Liver (tissue), 9 donors: ENCODE data around the gene CHRNA7. TPM values are rescaled to one million over a fixed set of nuclear protein-coding genes. Genes with fewer than 3 reads are reported as not detected.

Source experiments
- DNase-seq: peaks from one replicate; pipeline ENCODE4 v3.0.0-alpha.2; 2017; ENCODE audit warnings: low spot score
- H3K27ac ChIP-seq, 2 donors: one replicate each; pipeline ENCODE4 v1.7.0; 2013; ENCODE audit warnings: inconsistent platforms in 2 of 2, low read length in 2 of 2, control low read depth in 1 of 2, low read depth in 1 of 2, mild to moderate bottlenecking in 1 of 2
- H3K27me3 ChIP-seq, 4 donors: one replicate each; pipeline versions ENCODE4 v1.6.1 to v1.7.0; 2013; ENCODE audit warnings: low read length in 3 of 4, inconsistent platforms in 1 of 4, mild to moderate bottlenecking in 1 of 4, moderate library complexity in 1 of 4; ENCODE audit not compliant: control insufficient read depth in 4 of 4, insufficient read depth in 4 of 4
- H3K36me3 ChIP-seq, 4 donors: one replicate each; pipeline versions ENCODE4 v1.6.1 to v1.7.0; 2013; ENCODE audit warnings: low read length in 3 of 4, mild to moderate bottlenecking in 3 of 4, low read depth in 1 of 4, moderate library complexity in 1 of 4; ENCODE audit not compliant: control insufficient read depth in 4 of 4, insufficient read depth in 3 of 4
- H3K4me1 ChIP-seq, 4 donors: one replicate each; pipeline versions ENCODE4 v1.6.1 to v1.7.0; 2013; ENCODE audit warnings: low read length in 3 of 4, mild to moderate bottlenecking in 3 of 4, moderate library complexity in 1 of 4; ENCODE audit not compliant: control insufficient read depth in 4 of 4, insufficient read depth in 4 of 4
- H3K4me3 ChIP-seq, 3 donors: one replicate each; pipeline versions ENCODE4 v1.6.1 to v1.7.0; 2013; ENCODE audit warnings: low read length in 3 of 3, control low read depth in 1 of 3, low read depth in 1 of 3, mild to moderate bottlenecking in 1 of 3
- H3K9ac ChIP-seq, 2 donors: one replicate each; pipeline ENCODE4 v1.7.0; 2013; ENCODE audit warnings: low read length in 2 of 2, mild to moderate bottlenecking in 2 of 2, moderate library complexity in 2 of 2, control low read depth in 1 of 2, low read depth in 1 of 2
- H3K9me3 ChIP-seq, 4 donors: one replicate each; pipeline versions ENCODE4 v1.6.1 to v1.7.0; 2013; ENCODE audit warnings: low read length in 3 of 4; ENCODE audit not compliant: control insufficient read depth in 4 of 4
- ATF3 ChIP-seq: IDR thresholded peaks from 2 replicates; pipeline ENCODE4 v1.6.1; 2016; ENCODE audit warnings: antibody characterized with exemption
- CTCF ChIP-seq: fragments of 150-350 bp; IDR thresholded peaks from 2 replicates; pipeline ENCODE4 v1.5.1; 2017; ENCODE audit warnings: improper control_type of control experiment, low read depth, low read length; ENCODE audit not compliant: missing input control
- EGR1 ChIP-seq, 2 donors: IDR thresholded peaks; 2 replicates each; pipeline ENCODE4 v1.6.1; 2016 to 2018; ENCODE audit warnings: antibody characterized with exemption in 2 of 2, low read depth in 2 of 2
- FOXA1 ChIP-seq: IDR thresholded peaks from 2 replicates; pipeline ENCODE4 v1.6.1; 2016; ENCODE audit warnings: antibody characterized with exemption
- FOXA2 ChIP-seq: IDR thresholded peaks from 2 replicates; pipeline ENCODE4 v1.6.1; 2016; ENCODE audit warnings: antibody characterized with exemption
- HNF4A ChIP-seq, 2 donors: conservative IDR thresholded peaks; 2 replicates each; pipeline ENCODE4 v1.6.1; 2016; ENCODE audit warnings: antibody characterized with exemption in 2 of 2, mild to moderate bottlenecking in 2 of 2
- JUND ChIP-seq, 2 donors: IDR thresholded peaks; 2 replicates each; pipeline ENCODE4 v1.6.1; 2016; ENCODE audit warnings: antibody characterized with exemption in 2 of 2
- NR2F2 ChIP-seq: IDR thresholded peaks from 2 replicates; pipeline ENCODE4 v1.6.1; 2016; ENCODE audit warnings: antibody characterized with exemption
- RAD21 ChIP-seq, 2 donors: IDR thresholded peaks; 2 replicates each; pipeline ENCODE4 v1.6.1; 2016; ENCODE audit warnings: antibody characterized with exemption in 2 of 2, mild to moderate bottlenecking in 2 of 2
- RXRA ChIP-seq, 2 donors: IDR thresholded peaks; 2 replicates each; pipeline ENCODE4 v1.6.1; 2017 to 2018; ENCODE audit warnings: antibody characterized with exemption in 2 of 2, mild to moderate bottlenecking in 1 of 2
- SP1 ChIP-seq: IDR thresholded peaks from 2 replicates; pipeline ENCODE4 v1.6.1; 2018; ENCODE audit warnings: antibody characterized with exemption, mild to moderate bottlenecking
- YY1 ChIP-seq: IDR thresholded peaks from 2 replicates; pipeline ENCODE4 v1.6.1; 2016; ENCODE audit warnings: antibody characterized with exemption, mild to moderate bottlenecking
- WGBS: extraction: QIAGEN DNeasy Blood & Tissue Kit; methylation state at CpG from one replicate; pipeline ENCODE4 v1.1.7; 2013; 5-methylcytosine and 5-hydroxymethylcytosine counted together
- polyA plus RNA-seq, 2 donors: library from polyadenylated mRNA; stranded (reverse) in 1 of 2; unstranded in 1 of 2; fragments of 200-250 nt in 1 of 2; fragments of >200 nt in 1 of 2; fragmentation: Nextera tagmentation in 1 of 2; extraction: Ambion mirVana in 1 of 2; gene quantifications; one replicate each; pipeline versions ENCODE4 v1.2.1 to v1.2.3, GENCODE V29; 2013 to 2015
- total RNA-seq, 2 donors: library from RNA; depleted of rRNA; stranded (reverse); fragments of >200 nt; gene quantifications; one replicate each; pipeline ENCODE4 v1.2.3, GENCODE V29; 2014
- TF ChIP-seq, protein P1 (sequence below): IDR thresholded peaks from 2 replicates; pipeline ENCODE4 v1.6.1; 2016; ENCODE audit warnings: antibody characterized with exemption, mild to moderate bottlenecking
- TF ChIP-seq, protein P2 (sequence below): IDR thresholded peaks from 2 replicates; pipeline ENCODE4 v1.6.1; 2016; ENCODE audit warnings: antibody characterized with exemption
- TF ChIP-seq, protein P3 (sequence below): IDR thresholded peaks from 2 replicates; pipeline ENCODE4 v1.6.1; 2016; ENCODE audit warnings: antibody characterized with exemption
- donor health status: healthy.
- donor health status: healthy.
- donor health status: healthy.
- donor health status: healthy.
- donor health status: healthy.

Gene CHRNA7
- total and polyA plus RNA-seq, 4 donors: 0.06 to 0.21 (median 0.08) TPM; not detected in 1

DNA sequence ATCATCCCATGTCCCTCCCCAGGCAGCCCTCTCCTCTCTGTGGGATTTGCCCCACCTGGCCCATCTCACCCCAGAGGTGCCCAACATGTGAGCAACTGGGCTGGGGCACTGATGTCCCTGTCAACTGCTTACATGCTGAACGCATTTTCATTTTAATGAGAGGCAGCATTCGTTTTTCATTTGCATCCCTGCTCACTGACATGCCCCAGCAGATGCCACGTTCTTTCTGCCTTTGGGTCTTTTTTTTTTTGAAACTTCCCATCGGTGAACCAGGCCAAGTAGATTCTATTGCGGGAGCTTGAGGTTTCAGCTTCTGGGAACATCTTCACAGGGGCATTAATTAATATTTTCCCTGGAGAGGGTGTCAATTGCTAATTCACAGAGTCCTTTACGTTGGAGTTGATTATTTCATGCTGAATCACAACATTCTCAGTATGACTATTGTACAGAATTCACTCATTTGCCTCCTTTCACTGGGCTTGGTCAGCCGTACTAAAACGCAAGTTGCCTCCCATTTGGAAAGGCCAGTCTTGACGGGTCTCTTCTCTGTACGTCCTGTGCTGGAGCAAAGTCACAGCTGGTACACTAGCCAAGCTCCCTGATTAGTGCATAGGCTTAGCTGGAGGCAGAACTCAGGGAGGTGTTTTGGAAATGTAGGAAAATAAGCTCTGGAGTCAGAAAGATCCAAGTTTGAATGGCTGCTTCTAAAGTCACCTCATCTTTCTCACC, 69.8 kb downstream of the CHRNA7 start (continued):
- TF ChIP-seq RXRA (IDR thresholded peaks at IDR 0.05) (no peak), RAD21 (IDR thresholded peaks at IDR 0.05) (no peak)

DNA sequence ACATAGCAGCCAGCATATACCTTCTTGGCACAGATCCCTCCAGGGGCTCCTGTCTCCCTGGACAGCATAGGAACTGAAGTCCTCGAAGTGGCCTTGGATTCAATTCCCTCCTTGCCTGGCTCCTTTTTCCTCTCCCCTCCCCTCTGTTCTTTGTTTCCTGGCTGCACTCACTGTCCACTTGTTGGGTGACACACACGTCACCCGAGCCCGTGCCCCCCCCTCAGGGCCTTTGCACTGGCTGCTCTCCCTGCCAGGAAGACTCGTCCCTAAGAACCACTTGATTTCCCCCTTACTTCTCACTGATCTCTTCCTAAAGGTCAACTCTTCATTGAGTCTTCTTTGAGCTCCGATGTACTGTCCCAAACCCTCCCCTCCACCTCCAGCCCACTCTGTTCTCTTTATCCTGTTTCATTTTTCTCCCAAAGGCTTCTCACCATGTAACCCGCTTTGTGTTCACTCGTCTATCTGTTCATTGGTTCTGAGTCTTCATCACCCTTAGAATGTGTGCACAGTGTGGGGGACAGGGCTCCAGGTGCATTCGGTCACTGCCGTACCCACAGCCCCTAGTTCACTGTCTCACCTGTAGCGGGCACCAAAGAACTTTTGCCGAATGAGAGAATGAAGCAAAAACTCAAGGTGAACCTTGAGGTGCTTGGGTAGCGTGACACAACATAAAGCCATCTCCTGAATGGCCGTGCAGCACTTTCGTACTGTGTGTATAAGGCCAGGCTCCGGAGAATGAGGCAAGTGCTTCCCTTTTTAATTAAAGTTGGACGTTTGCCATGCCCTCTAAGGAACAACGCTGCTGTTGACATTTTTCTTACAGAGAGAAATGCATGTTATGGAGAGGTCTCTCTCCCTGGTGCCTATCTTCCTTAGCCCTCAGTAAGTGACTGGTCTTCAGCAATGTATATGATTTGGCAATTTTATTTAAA, 74.0 kb downstream of the CHRNA7 start:
- DNase-seq: no peak
- Histone ChIP-seq H3K9ac (no peak overlapping the region), H3K27me3 (peaks cover 0 to 3% (median 0%) of the 10 kb centered on the region in 4 donors), H3K36me3 (no peaks in the 10 kb centered on the region), H3K4me3 (no peak overlapping the region), H3K27ac (no peak overlapping the region), H3K9me3 (no peaks in the 10 kb centered on the region), H3K4me1 (no peaks in the 10 kb centered on the region)
- WGBS: 68% methylated on average over 18 of the region's 18 CpGs
- no peak for TF ChIP-seq RXRA (IDR thresholded peaks at IDR 0.05)
- TF ChIP-seq, protein P1, sequence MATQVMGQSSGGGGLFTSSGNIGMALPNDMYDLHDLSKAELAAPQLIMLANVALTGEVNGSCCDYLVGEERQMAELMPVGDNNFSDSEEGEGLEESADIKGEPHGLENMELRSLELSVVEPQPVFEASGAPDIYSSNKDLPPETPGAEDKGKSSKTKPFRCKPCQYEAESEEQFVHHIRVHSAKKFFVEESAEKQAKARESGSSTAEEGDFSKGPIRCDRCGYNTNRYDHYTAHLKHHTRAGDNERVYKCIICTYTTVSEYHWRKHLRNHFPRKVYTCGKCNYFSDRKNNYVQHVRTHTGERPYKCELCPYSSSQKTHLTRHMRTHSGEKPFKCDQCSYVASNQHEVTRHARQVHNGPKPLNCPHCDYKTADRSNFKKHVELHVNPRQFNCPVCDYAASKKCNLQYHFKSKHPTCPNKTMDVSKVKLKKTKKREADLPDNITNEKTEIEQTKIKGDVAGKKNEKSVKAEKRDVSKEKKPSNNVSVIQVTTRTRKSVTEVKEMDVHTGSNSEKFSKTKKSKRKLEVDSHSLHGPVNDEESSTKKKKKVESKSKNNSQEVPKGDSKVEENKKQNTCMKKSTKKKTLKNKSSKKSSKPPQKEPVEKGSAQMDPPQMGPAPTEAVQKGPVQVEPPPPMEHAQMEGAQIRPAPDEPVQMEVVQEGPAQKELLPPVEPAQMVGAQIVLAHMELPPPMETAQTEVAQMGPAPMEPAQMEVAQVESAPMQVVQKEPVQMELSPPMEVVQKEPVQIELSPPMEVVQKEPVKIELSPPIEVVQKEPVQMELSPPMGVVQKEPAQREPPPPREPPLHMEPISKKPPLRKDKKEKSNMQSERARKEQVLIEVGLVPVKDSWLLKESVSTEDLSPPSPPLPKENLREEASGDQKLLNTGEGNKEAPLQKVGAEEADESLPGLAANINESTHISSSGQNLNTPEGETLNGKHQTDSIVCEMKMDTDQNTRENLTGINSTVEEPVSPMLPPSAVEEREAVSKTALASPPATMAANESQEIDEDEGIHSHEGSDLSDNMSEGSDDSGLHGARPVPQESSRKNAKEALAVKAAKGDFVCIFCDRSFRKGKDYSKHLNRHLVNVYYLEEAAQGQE: no peak
- TF ChIP-seq YY1: no peak
- no peak for TF ChIP-seq EGR1 (IDR thresholded peaks at IDR 0.05; ENCODE audit: low read depth in 2 of 2)
- TF ChIP-seq, protein P2, sequence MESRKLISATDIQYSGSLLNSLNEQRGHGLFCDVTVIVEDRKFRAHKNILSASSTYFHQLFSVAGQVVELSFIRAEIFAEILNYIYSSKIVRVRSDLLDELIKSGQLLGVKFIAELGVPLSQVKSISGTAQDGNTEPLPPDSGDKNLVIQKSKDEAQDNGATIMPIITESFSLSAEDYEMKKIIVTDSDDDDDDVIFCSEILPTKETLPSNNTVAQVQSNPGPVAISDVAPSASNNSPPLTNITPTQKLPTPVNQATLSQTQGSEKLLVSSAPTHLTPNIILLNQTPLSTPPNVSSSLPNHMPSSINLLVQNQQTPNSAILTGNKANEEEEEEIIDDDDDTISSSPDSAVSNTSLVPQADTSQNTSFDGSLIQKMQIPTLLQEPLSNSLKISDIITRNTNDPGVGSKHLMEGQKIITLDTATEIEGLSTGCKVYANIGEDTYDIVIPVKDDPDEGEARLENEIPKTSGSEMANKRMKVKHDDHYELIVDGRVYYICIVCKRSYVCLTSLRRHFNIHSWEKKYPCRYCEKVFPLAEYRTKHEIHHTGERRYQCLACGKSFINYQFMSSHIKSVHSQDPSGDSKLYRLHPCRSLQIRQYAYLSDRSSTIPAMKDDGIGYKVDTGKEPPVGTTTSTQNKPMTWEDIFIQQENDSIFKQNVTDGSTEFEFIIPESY: no peak
- TF ChIP-seq ATF3: no peak
- TF ChIP-seq SP1: no peak
- no peak for TF ChIP-seq FOXA2
- no peak for TF ChIP-seq HNF4A (conservative IDR thresholded peaks at IDR 0.05)
- TF ChIP-seq NR2F2: no peak
- no peak for TF ChIP-seq CTCF
- TF ChIP-seq JUND (IDR thresholded peaks at IDR 0.05): no peak
- TF ChIP-seq RAD21 (IDR thresholded peaks at IDR 0.05): no peak
- TF ChIP-seq, protein P3, sequence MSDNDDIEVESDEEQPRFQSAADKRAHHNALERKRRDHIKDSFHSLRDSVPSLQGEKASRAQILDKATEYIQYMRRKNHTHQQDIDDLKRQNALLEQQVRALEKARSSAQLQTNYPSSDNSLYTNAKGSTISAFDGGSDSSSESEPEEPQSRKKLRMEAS: no peak
- no peak for TF ChIP-seq FOXA1
